Stimulated activated CD8-positive, alpha-beta memory T cell treated with anti-CD3 and anti-CD28 coated beads, Interleukin-15, amount 100 ng/mL, for 48 hours (primary cell): ENCODE measurements around the gene DUSP1.

Experiments used
- DNase-seq, 2 donors: peaks; one replicate each; pipeline ENCODE4 v3.0.0-alpha.2; 2020; ENCODE audit warnings: low read depth in 2 of 2

The DUSP1 gene

GRCh38 chr5:172762214-172763119 is 8.5 kb downstream of the DUSP1 start:
- DNase-seq: no peak

- DNase-seq: no peak
These were observed 10.0 kb downstream of the DUSP1 start for GRCh38 chr5:172760959-172761358.

GRCh38 chr5:172760136-172760535 is 10.9 kb downstream of the DUSP1 start:
- DNase-seq: no peak

GRCh38 chr5:172758834-172759149 is 12.2 kb downstream of the DUSP1 start:
- DNase-seq: no peak

- DNase-seq: no peak
These were observed 12.7 kb downstream of the DUSP1 start for GRCh38 chr5:172758077-172758833.

- DNase-seq: no peak
These were observed 13.5 kb downstream of the DUSP1 start for GRCh38 chr5:172757394-172758010.

GRCh38 chr5:172756764-172757393 is 14.1 kb downstream of the DUSP1 start:
- DNase-seq: no peak

- no peak for DNase-seq
These were observed 16.2 kb downstream of the DUSP1 start for GRCh38 chr5:172754596-172755356.

GRCh38 chr5:172753101-172753500 is 17.9 kb downstream of the DUSP1 start:
- DNase-seq: no peak

GRCh38 chr5:172751761-172752510 is 19.1 kb downstream of the DUSP1 start:
- DNase-seq: no peak

GRCh38 chr5:172749881-172750633 is 20.9 kb downstream of the DUSP1 start:
- no peak for DNase-seq

GRCh38 chr5:172749076-172749475 is 21.9 kb downstream of the DUSP1 start:
- no peak for DNase-seq

GRCh38 chr5:172748341-172748843 is 22.6 kb downstream of the DUSP1 start:
- DNase-seq: no peak

GRCh38 chr5:172747471-172747870 is 23.5 kb downstream of the DUSP1 start:
- no peak for DNase-seq

- DNase-seq: no peak
These were observed 24.3 kb downstream of the DUSP1 start for GRCh38 chr5:172746725-172747124.

GRCh38 chr5:172745838-172746237 is 25.2 kb downstream of the DUSP1 start:
- no peak for DNase-seq

GRCh38 chr5:172745406-172745805 is 25.6 kb downstream of the DUSP1 start:
- no peak for DNase-seq

GRCh38 chr5:172744123-172745104 is 26.6 kb downstream of the DUSP1 start:
- DNase-seq: no peak
